ENCODE measurements around the gene CYBA. TPM values are rescaled to one million over a fixed set of nuclear protein-coding genes. Genes with fewer than 3 reads are reported as not detected.
"Not testable (repeated sequence)": the region's sequence is repeated elsewhere in the genome, so short reads cannot be mapped to it uniquely, and the experiment has no call there.

The CYBA gene
- total RNA-seq, 2 donors from 2014 or later, result 368 to 389 TPM

GRCh38 chr16:88610080-88610479 is 40.8 kb downstream of the CYBA start:
- Histone ChIP-seq H3K4me3 (no peak overlapping the region), H3K36me3 (peaks cover 18% of the 10 kb centered on the region), H3K27me3 (no peaks in the 10 kb centered on the region), H3K9ac (ENCODE audit: low read depth in 2 of 2, low read length in 2 of 2) (no peak overlapping the region), H3K4me1 (no peaks in the 10 kb centered on the region), H3K9me3 (no peaks in the 10 kb centered on the region), H3K27ac (no peak overlapping the region)
- no peak for TF ChIP-seq CTCF (IDR thresholded peaks at IDR 0.05)
- no peak for DNase-seq
- intact Hi-C loops (cut with DNase I), result no loop called here

- H3K9me3 ChIP-seq; H3K27me3 ChIP-seq; intact Hi-C loops (cut with DNase I); H3K4me1 ChIP-seq; H3K9ac ChIP-seq (ENCODE audit: low read depth in 2 of 2, low read length in 2 of 2); H3K4me3 ChIP-seq; H3K27ac ChIP-seq; DNase-seq: not testable (repeated sequence)
- peaks cover 18% of the 10 kb centered on the region for H3K36me3 ChIP-seq
Observed at GRCh38 chr16:88609426-88609825, 41.4 kb downstream of the CYBA start.

- intact Hi-C loops (cut with DNase I), result no loop called here
- no peak for DNase-seq
Observed at GRCh38 chr16:88608076-88608475, 42.8 kb downstream of the CYBA start.

GRCh38 chr16:88606148-88606757 is 44.6 kb downstream of the CYBA start:
- Histone ChIP-seq H3K4me3 (no peak overlapping the region), H3K9me3 (no peaks in the 10 kb centered on the region), H3K4me1 (no peaks in the 10 kb centered on the region), H3K27ac (no peak overlapping the region), H3K9ac (ENCODE audit: low read depth in 2 of 2, low read length in 2 of 2) (no peak overlapping the region), H3K36me3 (peaks cover 12% of the 10 kb centered on the region), H3K27me3 (no peaks in the 10 kb centered on the region)
- TF ChIP-seq CTCF (IDR thresholded peaks at IDR 0.05), result no peak
- DNase-seq, result no peak
- intact Hi-C loops (cut with DNase I), result no loop called here

More at GRCh38 chr16:88608076-88608475, 42.8 kb downstream of the CYBA start:
- no peaks in the 10 kb centered on the region for H3K4me1 ChIP-seq
- peaks cover 18% of the 10 kb centered on the region for H3K36me3 ChIP-seq
- no peak overlapping the region for H3K27ac ChIP-seq
- H3K4me3 ChIP-seq, result no peak overlapping the region
- H3K27me3 ChIP-seq, result no peaks in the 10 kb centered on the region
- H3K9me3 ChIP-seq, result no peaks in the 10 kb centered on the region
- H3K9ac ChIP-seq (ENCODE audit: low read depth in 2 of 2, low read length in 2 of 2), result no peak overlapping the region
- no peak for TF ChIP-seq CTCF (IDR thresholded peaks at IDR 0.05)

- no peak overlapping the region for H3K27ac ChIP-seq
- H3K4me3 ChIP-seq, result no peak overlapping the region
- H3K9me3 ChIP-seq, result no peaks in the 10 kb centered on the region
- DNase-seq, result no peak
- H3K9ac ChIP-seq (ENCODE audit: low read depth in 2 of 2, low read length in 2 of 2), result peak overlapping the region in 1 of 2 donors; percentile 2
- no peaks in the 10 kb centered on the region for H3K27me3 ChIP-seq
- no peak for TF ChIP-seq CTCF (IDR thresholded peaks at IDR 0.05)
- no peaks in the 10 kb centered on the region for H3K4me1 ChIP-seq
- peaks cover 9% of the 10 kb centered on the region for H3K36me3 ChIP-seq
- intact Hi-C loops (cut with DNase I), result no loop called here
Observed at GRCh38 chr16:88605186-88606147, 45.4 kb downstream of the CYBA start.

- DNase-seq, result no peak
- no peaks in the 10 kb centered on the region for H3K4me1 ChIP-seq
- H3K27ac ChIP-seq, result no peak overlapping the region
- H3K9ac ChIP-seq (ENCODE audit: low read depth in 2 of 2, low read length in 2 of 2), result no peak overlapping the region
- intact Hi-C loops (cut with DNase I), result no loop called here
- TF ChIP-seq CTCF (IDR thresholded peaks at IDR 0.05), result no peak
- H3K4me3 ChIP-seq, result no peak overlapping the region
- H3K36me3 ChIP-seq, result peaks cover 14% of the 10 kb centered on the region
- no peaks in the 10 kb centered on the region for H3K27me3 ChIP-seq
- no peaks in the 10 kb centered on the region for H3K9me3 ChIP-seq
Observed at GRCh38 chr16:88602091-88602490, 48.8 kb downstream of the CYBA start.
